IMR-90 (cell line): ENCODE measurements around the gene FOXP1. TPM values are rescaled to one million over a fixed set of nuclear protein-coding genes. Genes with fewer than 3 reads are reported as not detected.

Experiments used
- ATAC-seq: fragments of 200-7000 bp; cut with Tn5 transposase; 2 replicates; pipeline ENCODE4 v1.9.1; 2020; ENCODE audit warnings: low read depth, mild to moderate bottlenecking, moderate library complexity
- BruUV-seq: library from RNA; stranded (reverse); fragments of 400-500 nt; replicated peaks from 2 replicates; lab custom pipeline; 2021; lab: Mats Ljungman, UMichigan
- CTCF ChIA-PET: fragments of 300-600 bp; formaldehyde crosslinking; extraction: SDS; loops from one replicate; lab custom pipeline; 2021; ENCODE audit warnings: antibody characterized with exemption; lab: Yijun Ruan, JAX
- POLR2A ChIA-PET: fragments of 300-600 bp; sonication (Branson Sonifier 250); formaldehyde crosslinking; loops from one replicate; lab custom pipeline; 2022; ENCODE audit warnings: antibody characterized with exemption; ENCODE audit not compliant: unreplicated experiment; lab: Charles Lee
- DNase-seq: peaks from one replicate; pipeline ENCODE4 v3.0.0; 2013
- H2AFZ ChIP-seq: replicated peaks from 2 replicates; pipeline ENCODE3; 2013; ENCODE audit warnings: low read length, mild to moderate bottlenecking; ENCODE audit not compliant: poor library complexity
- H2AK5ac ChIP-seq: 2 replicates; pipeline ENCODE4 v1.6.1; 2013; ENCODE audit warnings: low read depth, low read length, inconsistent platforms
- H2AK9ac ChIP-seq: replicated peaks from 2 replicates; pipeline ENCODE3; 2013; ENCODE audit warnings: mild to moderate bottlenecking, low read depth, low read length, moderate library complexity; ENCODE audit not compliant: poor library complexity
- H2BK120ac ChIP-seq: 2 replicates; pipeline ENCODE4 v1.6.1; 2013; ENCODE audit warnings: low read depth, low read length, inconsistent platforms
- H2BK15ac ChIP-seq: 3 replicates; pipeline ENCODE4 v1.6.1; 2013; ENCODE audit warnings: low read depth, low read length, inconsistent platforms
- H2BK20ac ChIP-seq: 2 replicates; pipeline ENCODE4 v1.6.1; 2013; ENCODE audit warnings: low read depth, mild to moderate bottlenecking, inconsistent platforms, low read length, moderate library complexity
- H2BK5ac ChIP-seq: 2 replicates; pipeline ENCODE4 v1.6.1; 2013; ENCODE audit warnings: mild to moderate bottlenecking, low read depth, low read length, inconsistent platforms; ENCODE audit not compliant: poor library complexity, severe bottlenecking
- H3K14ac ChIP-seq: replicated peaks from 2 replicates; pipeline ENCODE4 v1.6.1; 2013; ENCODE audit warnings: low read depth, low read length, inconsistent platforms
- H3K18ac ChIP-seq: 2 replicates; pipeline ENCODE4 v1.6.1; 2013; ENCODE audit warnings: low read depth, low read length, control low read depth
- H3K23ac ChIP-seq: 2 replicates; pipeline ENCODE4 v1.6.1; 2013; ENCODE audit warnings: low read depth, low read length, inconsistent platforms
- H3K27ac ChIP-seq: 2 replicates; pipeline ENCODE4 v1.5.1; 2013; ENCODE audit warnings: mild to moderate bottlenecking, control low read depth, low read length; ENCODE audit not compliant: insufficient read depth
- H3K27me3 ChIP-seq: 2 replicates; pipeline ENCODE4 v1.6.1; 2013; ENCODE audit warnings: low read length; ENCODE audit not compliant: control insufficient read depth, insufficient read depth
- H3K36me3 ChIP-seq: 2 replicates; pipeline ENCODE4 v1.6.1; 2013; ENCODE audit warnings: low read length, mixed read lengths; ENCODE audit not compliant: control insufficient read depth, insufficient read depth
- H3K4ac ChIP-seq: 2 replicates; pipeline ENCODE4 v1.6.1; 2013; ENCODE audit warnings: low read depth, low read length, inconsistent platforms
- H3K4me1 ChIP-seq: 2 replicates; pipeline ENCODE4 v1.6.1; 2013; ENCODE audit warnings: low read length, mixed read lengths; ENCODE audit not compliant: control insufficient read depth, insufficient read depth
- H3K4me2 ChIP-seq: 2 replicates; pipeline ENCODE4 v1.6.1; 2013; ENCODE audit warnings: low read depth, mild to moderate bottlenecking, control low read depth, low read length, moderate library complexity
- H3K4me3 ChIP-seq: 2 replicates; pipeline ENCODE4 v1.5.1; 2013; ENCODE audit warnings: low read depth, mild to moderate bottlenecking, control low read depth, low read length, moderate library complexity; ENCODE audit not compliant: insufficient read depth
- H3K56ac ChIP-seq: 2 replicates; pipeline ENCODE4 v1.6.1; 2013; ENCODE audit warnings: low read length, inconsistent platforms; ENCODE audit not compliant: insufficient read depth; ENCODE audit errors: extremely low read depth
- H3K79me1 ChIP-seq, 2 experiments: 2 replicates each; pipeline ENCODE4 v1.6.1; 2013; ENCODE audit warnings: low read length in 2 of 2, inconsistent platforms in 1 of 2, low read depth in 1 of 2
- H3K9ac ChIP-seq: 2 replicates; pipeline ENCODE4 v1.6.1; 2013; ENCODE audit warnings: low read depth, low read length, control low read depth
- H3K9me1 ChIP-seq: 2 replicates; pipeline ENCODE4 v1.6.1; 2013; ENCODE audit warnings: low read length, inconsistent platforms; ENCODE audit not compliant: insufficient read depth
- H3K9me3 ChIP-seq: 2 replicates; pipeline ENCODE4 v1.6.1; 2013; ENCODE audit warnings: low read length; ENCODE audit not compliant: control insufficient read depth, insufficient read depth
- H4K20me1 ChIP-seq: 2 replicates; pipeline ENCODE4 v1.6.1; 2013; ENCODE audit warnings: low read length, inconsistent platforms; ENCODE audit not compliant: insufficient read depth
- H4K5ac ChIP-seq: 2 replicates; pipeline ENCODE4 v1.6.1; 2013; ENCODE audit warnings: mild to moderate bottlenecking, low read depth, low read length, control low read depth
- H4K8ac ChIP-seq, 2 experiments: 2 replicates each; pipeline ENCODE4 v1.6.1; 2013; ENCODE audit warnings: low read depth in 2 of 2, low read length in 2 of 2, control low read depth in 1 of 2, inconsistent platforms in 1 of 2
- H4K91ac ChIP-seq: 2 replicates; pipeline ENCODE4 v1.6.1; 2013; ENCODE audit warnings: low read depth, low read length, inconsistent platforms; ENCODE audit not compliant: insufficient read depth
- BHLHE40 ChIP-seq: fragments of 150-350 bp; IDR thresholded peaks from 2 replicates; pipeline ENCODE4 v1.6.1; 2016; ENCODE audit warnings: mild to moderate bottlenecking, low read depth, low read length
- CEBPB ChIP-seq: IDR thresholded peaks from 2 replicates; pipeline ENCODE4 v1.6.1; 2012; ENCODE audit warnings: low read depth, low read length, improper control_type of control experiment
- CHD1 ChIP-seq: IDR thresholded peaks from 2 replicates; pipeline ENCODE4 v1.6.1; 2012; ENCODE audit warnings: low read depth, low read length, improper control_type of control experiment
- CTCF ChIP-seq: conservative IDR thresholded peaks from 2 replicates; pipeline ENCODE4 v1.5.1; 2012; ENCODE audit warnings: mild to moderate bottlenecking, low read depth, low read length, improper control_type of control experiment
- ELK1 ChIP-seq: fragments of 150-350 bp; IDR thresholded peaks from 2 replicates; pipeline ENCODE4 v1.6.1; 2016; ENCODE audit warnings: low read depth, mild to moderate bottlenecking, low read length, moderate library complexity, borderline replicate concordance
- FOS ChIP-seq: fragments of 150-350 bp; IDR thresholded peaks from 2 replicates; pipeline ENCODE4 v1.6.1; 2016; ENCODE audit warnings: low read depth, low read length
- MAFK ChIP-seq: IDR thresholded peaks from 2 replicates; pipeline ENCODE4 v1.6.1; 2012; ENCODE audit warnings: low read depth, low read length, improper control_type of control experiment
- MAZ ChIP-seq: IDR thresholded peaks from 2 replicates; pipeline ENCODE4 v1.6.1; 2012; ENCODE audit warnings: low read depth, mild to moderate bottlenecking, low read length, improper control_type of control experiment, moderate library complexity, borderline replicate concordance
- MXI1 ChIP-seq: IDR thresholded peaks from 2 replicates; pipeline ENCODE4 v1.6.1; 2012; ENCODE audit warnings: low read depth, mild to moderate bottlenecking, low read length, moderate library complexity, borderline replicate concordance
- NFE2L2 ChIP-seq: fragments of 150-350 bp; IDR thresholded peaks from 2 replicates; pipeline ENCODE4 v1.6.1; 2016; ENCODE audit warnings: low read depth, mild to moderate bottlenecking, low read length
- POLR2A ChIP-seq: IDR thresholded peaks from 2 replicates; pipeline ENCODE4 v1.6.1; 2012; ENCODE audit warnings: mild to moderate bottlenecking, low read depth, low read length
- RAD21 ChIP-seq: IDR thresholded peaks from 2 replicates; pipeline ENCODE4 v1.6.1; 2012; ENCODE audit warnings: low read length, improper control_type of control experiment
- RCOR1 ChIP-seq: IDR thresholded peaks from 2 replicates; pipeline ENCODE4 v1.6.1; 2012; ENCODE audit warnings: mild to moderate bottlenecking, low read length, improper control_type of control experiment; ENCODE audit not compliant: insufficient replicate concordance
- RFX5 ChIP-seq: IDR thresholded peaks from 2 replicates; pipeline ENCODE4 v1.8.0; 2012; ENCODE audit warnings: low read depth, mild to moderate bottlenecking, low read length, moderate library complexity
- SMC3 ChIP-seq: fragments of 150-350 bp; IDR thresholded peaks from 2 replicates; pipeline ENCODE4 v1.6.1; 2016; ENCODE audit warnings: low read depth, mild to moderate bottlenecking, antibody characterized with exemption, low read length, moderate library complexity
- USF2 ChIP-seq: fragments of 150-350 bp; IDR thresholded peaks from 2 replicates; pipeline ENCODE4 v1.6.1; 2017; ENCODE audit warnings: mild to moderate bottlenecking, antibody characterized with exemption, low read length, low read depth
- WGBS, 2 experiments: methylation state at CpG; one replicate each; pipeline versions ENCODE4 v1.1.5 to v1.1.7; 2013; ENCODE audit warnings: missing lambda C conversion rate in 2 of 2; ENCODE audit not compliant: insufficient read length in 1 of 2; ENCODE audit errors: extremely low coverage in 2 of 2; 5-methylcytosine and 5-hydroxymethylcytosine counted together
- dilution Hi-C: fragments of 300-500 bp; cut with HindIII; formaldehyde crosslinking; loops from one replicate; pipeline ENCODE4 v1.14.3; 2018; ENCODE audit warnings: low sequenced_read_pairs; ENCODE audit not compliant: unreplicated experiment
- in situ Hi-C: fragments of 300-500 bp; cut with MboI; formaldehyde crosslinking; loops from 3 replicates; pipeline ENCODE4 v1.14.3; 2019; ENCODE audit warnings: low sequenced_read_pairs, inconsistent platforms, mixed read lengths
- intact Hi-C: fragments of 100-400 bp; cut with micrococcal nuclease; formaldehyde crosslinking; loops from 2 replicates; pipeline ENCODE4 v1.10.0; 2022
- polyA plus RNA-seq, 3 experiments: library from polyadenylated mRNA; depleted of rRNA; stranded (reverse); fragments of >200 nt; gene quantifications; 2 replicates each; pipeline ENCODE4 v1.2.3, GENCODE V29; 2012; ENCODE audit warnings: low replicate concordance in 1 of 3
- total RNA-seq: library from RNA; depleted of rRNA; stranded (reverse); fragments of >200 nt; gene quantifications from 2 replicates; pipeline ENCODE4 v1.2.3, GENCODE V29; 2012

FOXP1 gene
- total and polyA plus RNA-seq, 2 of the 4 experiments (the other 2 are of a cell fraction) = 37.0 to 132 TPM

- H3K14ac ChIP-seq = no peak overlapping the region
- no peak overlapping the region for H3K27ac ChIP-seq
- H3K9me1 ChIP-seq = peaks cover 26% of the 10 kb centered on the region
- no peak overlapping the region for H3K4ac ChIP-seq
- no peak overlapping the region for H3K18ac ChIP-seq
- no peak overlapping the region for H2AK9ac ChIP-seq
- peaks cover 7% of the 10 kb centered on the region for H3K4me1 ChIP-seq
- H2AFZ ChIP-seq = no peak overlapping the region
- no peak for DNase-seq
- CTCF ChIA-PET = no interaction called here
- dilution Hi-C loops = no loop called here
- no peak for ATAC-seq
- H3K23ac ChIP-seq = no peak overlapping the region
- 94% methylated on average over 3 of the region's 9 CpGs; no CpG with 5 or more reads in 1 of the 2 experiments for WGBS, 2 experiments
- H3K9ac ChIP-seq = no peak overlapping the region
- no peak overlapping the region for H3K4me2 ChIP-seq
- H4K20me1 ChIP-seq = no peaks in the 10 kb centered on the region
- H2BK5ac ChIP-seq = no peak overlapping the region
- H4K8ac ChIP-seq = no peak overlapping the region
- BruUV-seq = no TSS peak
- no peak overlapping the region for H2BK20ac ChIP-seq
- POLR2A ChIA-PET = interaction anchor here (0.5 kb wide), 1 partner anchor 55 kb away, joined by 4 read pairs; no protein-coding TSS in a partner anchor
- TF ChIP-seq CTCF = no peak
- no peak for TF ChIP-seq CHD1
- TF ChIP-seq SMC3 = no peak
- no peak for TF ChIP-seq MAFK
- no peak for TF ChIP-seq NFE2L2
- TF ChIP-seq CEBPB = no peak
- no peak for TF ChIP-seq FOS
- TF ChIP-seq POLR2A = no peak
- no peak for TF ChIP-seq BHLHE40
- TF ChIP-seq ELK1 = no peak
- no peak for TF ChIP-seq RAD21
- TF ChIP-seq RCOR1 = no peak
- no peak for TF ChIP-seq RFX5
- TF ChIP-seq MAZ = no peak
- TF ChIP-seq USF2 = no peak
- no peak for TF ChIP-seq MXI1
- intact Hi-C loops = no loop called here
- H3K27me3 ChIP-seq = no peaks in the 10 kb centered on the region
- H4K5ac ChIP-seq = no peak overlapping the region
- no peak overlapping the region for H2BK120ac ChIP-seq
- in situ Hi-C loops = no loop called here
- H3K56ac ChIP-seq = no peak overlapping the region
- H3K4me3 ChIP-seq = no peak overlapping the region
- H3K36me3 ChIP-seq = no peaks in the 10 kb centered on the region
- peaks cover 20 to 66% of the 10 kb centered on the region in 2 experiments for H3K79me1 ChIP-seq
- H3K9me3 ChIP-seq = no peaks in the 10 kb centered on the region
- H4K91ac ChIP-seq = no peak overlapping the region; the same call in 1 of the 2 replicates
- H2AK5ac ChIP-seq = peak overlapping the region; percentile 40; the same call in 1 of the 2 replicates
- no peak overlapping the region; the same call in 2 of the 3 replicates for H2BK15ac ChIP-seq
Measured at GRCh38 chr3:71530903-71531530, 52.5 kb downstream of the FOXP1 start.
